ENCODE measurements around the gene ADGRV1.
"Not testable (repeated sequence)": the region's sequence is repeated elsewhere in the genome, so short reads cannot be mapped to it uniquely, and the experiment has no call there.

DNA sequence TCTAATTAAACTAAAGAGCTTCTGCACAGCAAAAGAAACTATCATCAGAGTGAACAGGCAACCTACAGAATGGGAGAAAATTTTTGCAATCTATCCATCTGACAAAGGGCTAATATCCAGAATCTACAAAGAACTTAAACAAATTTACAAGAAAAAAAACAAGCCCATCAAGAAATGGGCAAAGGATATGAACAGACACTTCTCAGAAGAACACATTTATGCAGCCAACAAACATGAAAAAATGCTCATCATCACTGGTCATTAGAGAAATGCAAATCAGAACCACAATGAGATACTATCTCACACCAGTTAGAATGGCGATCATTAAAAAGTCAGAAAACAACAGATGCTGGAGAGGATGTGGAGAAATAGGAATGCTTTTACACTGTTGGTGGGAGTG, 241.5 kb downstream of the ADGRV1 start:
- not testable (repeated sequence) for TF ChIP-seq POLR2A, POLR2AphosphoS5 (IDR thresholded peaks at IDR 0.05)
- TF ChIP-seq, protein P1, sequence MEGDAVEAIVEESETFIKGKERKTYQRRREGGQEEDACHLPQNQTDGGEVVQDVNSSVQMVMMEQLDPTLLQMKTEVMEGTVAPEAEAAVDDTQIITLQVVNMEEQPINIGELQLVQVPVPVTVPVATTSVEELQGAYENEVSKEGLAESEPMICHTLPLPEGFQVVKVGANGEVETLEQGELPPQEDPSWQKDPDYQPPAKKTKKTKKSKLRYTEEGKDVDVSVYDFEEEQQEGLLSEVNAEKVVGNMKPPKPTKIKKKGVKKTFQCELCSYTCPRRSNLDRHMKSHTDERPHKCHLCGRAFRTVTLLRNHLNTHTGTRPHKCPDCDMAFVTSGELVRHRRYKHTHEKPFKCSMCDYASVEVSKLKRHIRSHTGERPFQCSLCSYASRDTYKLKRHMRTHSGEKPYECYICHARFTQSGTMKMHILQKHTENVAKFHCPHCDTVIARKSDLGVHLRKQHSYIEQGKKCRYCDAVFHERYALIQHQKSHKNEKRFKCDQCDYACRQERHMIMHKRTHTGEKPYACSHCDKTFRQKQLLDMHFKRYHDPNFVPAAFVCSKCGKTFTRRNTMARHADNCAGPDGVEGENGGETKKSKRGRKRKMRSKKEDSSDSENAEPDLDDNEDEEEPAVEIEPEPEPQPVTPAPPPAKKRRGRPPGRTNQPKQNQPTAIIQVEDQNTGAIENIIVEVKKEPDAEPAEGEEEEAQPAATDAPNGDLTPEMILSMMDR (IDR thresholded peaks at IDR 0.05) = not testable (repeated sequence)
